Muscle layer of colon (tissue), 2 donors: ENCODE measurements around the gene AJM1.
"Not testable (repeated sequence)": the region's sequence is repeated elsewhere in the genome, so short reads cannot be mapped to it uniquely, and the experiment has no call there.

Source experiments
- H3K27ac ChIP-seq: one replicate; pipeline ENCODE4 v1.7.0; 2013; ENCODE audit warnings: low read depth, mild to moderate bottlenecking, low read length, moderate library complexity
- H3K27me3 ChIP-seq, 2 donors: one replicate each; pipeline ENCODE4 v1.7.0; 2013; ENCODE audit warnings: low read length in 2 of 2, mild to moderate bottlenecking in 2 of 2; ENCODE audit not compliant: insufficient read depth in 2 of 2, control insufficient read depth in 1 of 2
- H3K36me3 ChIP-seq: one replicate; pipeline ENCODE4 v1.7.0; 2013; ENCODE audit warnings: mild to moderate bottlenecking, low read length; ENCODE audit not compliant: insufficient read depth
- H3K4me1 ChIP-seq: one replicate; pipeline ENCODE4 v1.7.0; 2013; ENCODE audit warnings: mild to moderate bottlenecking, low read length; ENCODE audit not compliant: insufficient read depth
- H3K4me3 ChIP-seq, 2 donors: one replicate each; pipeline ENCODE4 v1.7.0; 2013; ENCODE audit warnings: low read length in 2 of 2, low read depth in 1 of 2, mild to moderate bottlenecking in 1 of 2, moderate library complexity in 1 of 2
- H3K9ac ChIP-seq: one replicate; pipeline ENCODE4 v1.7.0; 2013; ENCODE audit warnings: low read length
- H3K9me3 ChIP-seq: one replicate; pipeline ENCODE4 v1.7.0; 2013; ENCODE audit warnings: mild to moderate bottlenecking, low read length
- donor health status: abdominal sarcoma.
- donor health status: Adenocarcinoma of cecum.

Gene AJM1

DNA sequence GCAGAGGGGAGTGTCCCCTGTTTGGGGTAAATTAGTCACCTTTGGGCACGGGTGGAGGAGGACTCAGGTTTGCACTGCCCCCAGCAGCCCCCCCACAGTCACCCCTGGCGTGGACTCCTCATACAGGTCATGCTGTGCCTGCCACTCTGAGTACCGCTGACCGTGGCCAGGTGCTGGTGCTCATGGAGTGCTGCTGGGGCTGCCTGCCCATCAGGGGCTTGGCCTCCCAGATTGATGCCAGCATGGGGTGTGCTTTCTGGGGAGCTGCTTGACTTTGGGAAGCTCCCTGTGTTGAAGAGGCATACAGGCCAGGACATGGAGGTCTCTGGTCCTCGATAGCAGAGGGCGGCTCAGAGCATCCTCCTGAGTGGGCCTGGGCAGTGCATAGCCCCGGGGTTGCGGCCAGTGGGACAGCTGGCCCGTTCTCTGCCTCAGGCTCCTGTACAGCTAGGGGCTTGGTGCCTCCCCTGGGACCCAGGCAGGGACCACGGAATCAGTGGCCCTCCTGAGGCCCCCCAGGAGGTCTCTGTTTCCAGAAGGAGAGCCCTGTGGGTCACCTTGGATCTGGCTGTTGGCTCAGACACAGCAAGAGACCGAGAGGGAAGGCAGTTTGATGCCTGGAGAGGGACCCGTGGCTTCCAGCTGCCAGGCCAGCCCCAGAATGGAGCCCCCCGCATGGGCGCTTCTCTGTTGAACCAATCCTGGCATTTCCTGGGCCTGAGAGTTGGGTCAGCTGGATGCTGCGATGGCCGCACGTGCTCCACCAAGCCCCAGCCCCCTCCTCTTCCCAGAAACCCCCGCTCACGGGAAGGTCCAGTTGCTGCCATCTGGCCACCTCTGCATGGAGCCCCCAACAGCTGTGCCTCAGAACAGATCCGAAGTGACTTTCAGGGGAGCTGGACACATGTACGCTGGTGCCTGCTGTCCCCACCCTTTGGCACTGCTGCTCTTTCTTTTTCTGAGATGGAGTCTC, 6.1 kb upstream of the AJM1 start:
- H3K36me3 ChIP-seq = peaks cover 8% of the 10 kb centered on the region
- H3K9ac ChIP-seq = no peak overlapping the region
- no peaks in the 10 kb centered on the region for H3K4me1 ChIP-seq
- no peaks in the 10 kb centered on the region for H3K27me3 ChIP-seq
- no peak overlapping the region for H3K27ac ChIP-seq
- no peak overlapping the region for H3K4me3 ChIP-seq
- no peaks in the 10 kb centered on the region for H3K9me3 ChIP-seq

GRCh38 chr9:136837146-136837855, 5.0 kb upstream of the AJM1 start:
- no peak overlapping the region for H3K9ac ChIP-seq
- peaks cover 4% of the 10 kb centered on the region for H3K36me3 ChIP-seq
- no peak overlapping the region for H3K27ac ChIP-seq
- no peak overlapping the region for H3K4me3 ChIP-seq
- no peaks in the 10 kb centered on the region for H3K27me3 ChIP-seq
- no peaks in the 10 kb centered on the region for H3K9me3 ChIP-seq
- peaks cover 8% of the 10 kb centered on the region for H3K4me1 ChIP-seq

DNA sequence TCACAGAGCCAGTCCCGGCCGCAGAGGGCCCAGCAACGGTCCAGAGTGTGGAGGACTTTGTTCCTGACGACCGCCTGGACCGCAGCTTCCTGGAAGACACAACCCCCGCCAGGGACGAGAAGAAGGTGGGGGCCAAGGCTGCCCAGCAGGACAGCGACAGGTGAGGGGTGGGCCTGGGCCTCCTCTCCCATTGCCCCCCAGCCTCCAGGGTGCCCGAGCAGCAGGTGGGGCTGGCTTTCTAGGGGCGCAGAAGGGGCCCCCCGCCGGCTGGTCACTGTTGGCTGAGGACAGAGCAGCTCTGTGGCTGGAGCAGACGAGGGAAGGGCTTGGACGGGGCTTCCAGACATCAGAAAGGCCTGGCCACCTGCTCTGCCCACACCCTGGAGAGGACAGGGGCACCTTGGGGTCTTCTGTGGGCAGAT, 4.4 kb upstream of the AJM1 start:
- not testable (repeated sequence) for H3K27me3 ChIP-seq, H3K9ac ChIP-seq, H3K9me3 ChIP-seq, H3K4me3 ChIP-seq, H3K36me3 ChIP-seq, H3K27ac ChIP-seq
- H3K4me1 ChIP-seq = peaks cover 11% of the 10 kb centered on the region

DNA sequence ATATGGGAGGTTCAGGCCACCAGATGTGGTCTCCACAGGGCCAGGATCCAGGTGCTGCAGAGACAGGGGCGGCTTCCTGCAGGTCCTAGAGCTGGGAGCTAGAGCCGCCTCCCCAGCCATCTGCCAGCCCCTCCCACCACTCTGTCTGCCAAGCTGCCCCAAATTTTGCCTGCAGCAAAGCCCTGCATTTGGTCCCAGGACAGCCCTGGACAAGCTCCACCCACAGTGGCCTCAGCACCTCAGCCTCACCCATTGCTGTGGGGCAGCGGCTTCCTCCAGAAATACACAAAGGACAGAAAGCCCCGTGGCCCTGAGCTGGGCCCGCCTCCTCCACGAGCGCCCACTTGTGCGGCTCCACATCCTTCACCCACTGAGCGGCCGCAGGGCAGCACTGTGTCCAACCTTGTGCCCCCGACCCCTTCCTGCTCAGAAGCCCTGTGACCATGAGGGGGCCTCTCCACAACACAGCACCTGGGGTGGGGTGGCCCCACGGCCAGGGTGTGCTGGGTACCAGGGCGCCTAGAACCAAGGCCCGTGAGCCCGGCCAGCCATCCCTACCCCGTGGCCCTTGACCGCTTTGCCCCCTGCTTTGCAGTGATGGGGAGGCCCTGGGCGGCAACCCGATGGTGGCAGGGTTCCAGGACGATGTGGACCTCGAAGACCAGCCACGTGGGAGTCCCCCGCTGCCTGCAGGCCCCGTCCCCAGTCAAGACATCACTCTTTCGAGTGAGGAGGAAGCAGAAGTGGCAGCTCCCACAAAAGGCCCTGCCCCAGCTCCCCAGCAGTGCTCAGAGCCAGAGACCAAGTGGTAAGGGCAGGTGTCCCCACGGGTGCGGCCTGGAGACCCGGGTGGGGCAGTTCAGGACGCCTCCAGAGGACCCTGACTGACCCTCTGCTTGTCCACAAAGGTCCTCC, 3.7 kb upstream of the AJM1 start:
- no peaks in the 10 kb centered on the region for H3K9me3 ChIP-seq
- peaks cover 16% of the 10 kb centered on the region for H3K4me1 ChIP-seq
- no peak overlapping the region for H3K9ac ChIP-seq
- no peaks in the 10 kb centered on the region for H3K36me3 ChIP-seq
- H3K4me3 ChIP-seq = no peak overlapping the region
- H3K27me3 ChIP-seq = no peaks in the 10 kb centered on the region
- H3K27ac ChIP-seq = no peak overlapping the region

- Histone ChIP-seq H3K36me3 (no peaks in the 10 kb centered on the region), H3K9me3 (no peaks in the 10 kb centered on the region), H3K4me1 (peaks cover 16% of the 10 kb centered on the region), H3K4me3 (no peak overlapping the region), H3K9ac (no peak overlapping the region), H3K27ac (no peak overlapping the region), H3K27me3 (peaks cover 0 to 6% of the 10 kb centered on the region in 2 donors)
Measured at GRCh38 chr9:136839229-136840139, 2.8 kb upstream of the AJM1 start.

DNA sequence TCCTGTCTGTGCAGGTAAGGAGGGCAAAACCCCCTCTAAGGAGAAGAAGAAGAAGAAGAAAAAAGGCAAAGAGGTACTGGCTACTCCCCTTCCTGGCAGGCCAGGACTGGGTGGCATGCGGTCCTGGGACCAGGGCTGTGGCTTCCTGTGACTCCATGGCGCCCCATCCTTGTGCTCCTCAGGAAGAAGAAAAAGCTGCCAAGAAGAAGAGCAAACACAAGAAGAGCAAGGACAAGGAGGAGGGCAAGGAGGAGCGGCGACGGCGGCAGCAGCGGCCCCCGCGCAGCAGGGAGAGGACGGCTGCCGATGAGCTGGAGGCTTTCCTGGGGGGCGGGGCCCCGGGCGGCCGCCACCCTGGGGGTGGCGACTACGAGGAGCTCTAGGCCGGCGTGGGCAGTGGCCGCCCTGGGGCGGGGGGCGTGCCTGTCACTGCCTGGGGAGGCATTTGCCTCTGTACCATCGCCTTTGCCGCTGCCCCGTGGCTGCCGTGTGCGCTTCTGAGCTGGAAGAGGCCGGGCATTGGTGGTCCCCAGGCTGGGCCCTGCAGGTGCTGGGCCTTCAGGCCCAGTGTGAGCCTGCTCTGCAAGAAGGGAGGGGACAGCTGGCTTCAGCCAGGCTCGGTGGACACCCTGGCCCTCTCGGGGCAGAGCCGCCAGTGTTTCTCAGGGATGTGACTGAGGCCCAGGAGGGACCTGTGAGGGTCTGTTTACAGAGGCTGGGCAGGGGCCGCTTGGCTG, 2.0 kb upstream of the AJM1 start:
- no peak overlapping the region for H3K4me3 ChIP-seq
- no peak overlapping the region for H3K27ac ChIP-seq
- peaks cover 16% of the 10 kb centered on the region for H3K4me1 ChIP-seq
- H3K36me3 ChIP-seq = no peaks in the 10 kb centered on the region
- peaks cover 0 to 11% of the 10 kb centered on the region in 2 donors for H3K27me3 ChIP-seq
- H3K9ac ChIP-seq = no peak overlapping the region
- no peaks in the 10 kb centered on the region for H3K9me3 ChIP-seq

DNA sequence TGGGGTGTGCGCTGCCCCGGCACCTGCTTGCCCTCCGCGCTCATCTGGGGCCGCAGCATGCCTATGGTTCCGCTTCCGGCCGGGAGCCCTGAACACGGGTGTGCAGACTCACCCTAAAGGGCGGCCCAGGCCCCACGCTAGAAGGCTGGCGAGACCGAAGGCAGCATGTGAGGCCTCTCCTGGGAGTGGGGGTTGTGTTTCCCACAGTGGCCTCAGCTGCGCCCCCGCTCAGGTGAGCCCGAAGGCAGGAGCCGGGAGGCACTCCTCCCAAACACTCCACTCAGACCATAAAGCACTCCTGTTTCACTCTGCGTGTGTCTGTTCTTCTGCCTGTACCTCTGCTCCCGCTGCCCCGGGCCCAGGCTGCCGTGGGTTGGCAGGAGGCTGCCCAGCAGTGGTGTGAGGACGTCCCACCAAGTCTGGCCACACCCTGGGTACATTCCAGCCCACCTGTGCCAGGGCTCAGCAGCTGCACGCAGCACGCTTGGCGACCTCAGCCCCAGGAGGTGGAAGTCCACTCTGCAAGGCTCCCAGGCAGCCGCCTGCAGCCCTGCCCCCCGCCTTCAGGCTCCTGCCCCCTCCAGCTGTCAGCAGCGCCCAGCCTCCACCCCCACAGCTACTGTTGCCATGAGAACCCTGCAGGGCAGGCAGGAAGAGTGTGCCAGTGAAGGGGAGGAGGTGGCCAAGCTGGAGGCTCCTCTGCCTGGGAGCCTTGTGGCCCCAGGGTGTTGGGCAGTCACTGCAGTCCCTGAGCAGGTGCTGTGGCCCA, 1.2 kb upstream of the AJM1 start:
- Histone ChIP-seq H3K27ac (no peak overlapping the region), H3K4me1 (peaks cover 16% of the 10 kb centered on the region), H3K27me3 (peaks cover 0 to 18% of the 10 kb centered on the region in 2 donors), H3K9me3 (no peaks in the 10 kb centered on the region), H3K4me3 (no peak overlapping the region), H3K9ac (no peak overlapping the region), H3K36me3 (no peaks in the 10 kb centered on the region)

GRCh38 chr9:136841646-136842379, 465 bp upstream of the AJM1 start:
- Histone ChIP-seq H3K27me3 (peaks cover 0 to 24% of the 10 kb centered on the region in 2 donors), H3K4me1 (peaks cover 16% of the 10 kb centered on the region)
- H3K9me3 ChIP-seq, H3K4me3 ChIP-seq, H3K9ac ChIP-seq, H3K27ac ChIP-seq, H3K36me3 ChIP-seq: not testable (repeated sequence)

DNA sequence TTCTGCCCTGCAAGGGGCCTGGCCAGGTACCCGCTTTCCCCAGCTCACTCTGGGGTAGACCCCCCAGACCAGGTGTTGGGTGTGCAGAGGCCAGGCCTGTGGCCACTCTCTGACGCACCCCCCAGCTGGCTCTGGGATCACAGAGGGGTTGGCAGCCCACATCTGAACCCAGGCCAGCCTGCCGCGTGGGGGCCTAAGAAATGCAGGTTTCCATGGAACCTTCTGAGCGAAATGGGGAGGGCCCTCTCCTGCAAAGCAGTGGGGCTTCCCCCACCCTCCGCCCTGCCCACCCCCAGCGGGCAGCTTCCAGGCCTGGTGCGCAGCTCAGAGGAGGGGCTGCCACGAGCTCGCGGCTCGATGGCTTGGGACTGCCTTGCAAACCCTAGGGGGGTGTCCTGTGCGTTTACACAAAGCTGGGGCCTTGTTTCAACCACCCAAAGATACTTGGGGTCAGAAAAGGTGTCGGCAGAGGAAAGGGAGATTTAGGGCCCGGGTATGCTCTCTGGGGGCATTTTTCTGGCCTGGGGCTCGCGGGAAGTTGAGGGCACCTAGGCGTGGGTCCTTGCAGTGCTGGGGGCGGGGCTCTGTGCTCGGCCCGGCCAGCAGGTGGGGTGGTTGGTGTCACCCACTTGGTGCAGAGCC, 1.0 kb downstream of the AJM1 start:
- Histone ChIP-seq H3K4me1 (peaks cover 25% of the 10 kb centered on the region), H3K27me3 (peaks cover 0 to 34% of the 10 kb centered on the region in 2 donors)
- not testable (repeated sequence) for H3K9me3 ChIP-seq, H3K4me3 ChIP-seq, H3K9ac ChIP-seq, H3K27ac ChIP-seq, H3K36me3 ChIP-seq
